Mesenchymal stem cell (in vitro differentiated cells and primary cell): Measurements from ENCODE around the gene HORMAD2.

Experiments used
- DNase-seq: peaks from one replicate; pipeline ENCODE4 v3.0.0-alpha.2; 2013
- H2AFZ ChIP-seq: one replicate; pipeline ENCODE4 v1.6.1; 2013; ENCODE audit warnings: low read depth, mild to moderate bottlenecking, control low read depth, inconsistent platforms, low read length, moderate library complexity
- H2AK5ac ChIP-seq: 2 replicates; pipeline ENCODE4 v1.6.1; 2013; ENCODE audit warnings: low read length, moderate library complexity, mild to moderate bottlenecking, inconsistent platforms; ENCODE audit not compliant: severe bottlenecking
- H2BK120ac ChIP-seq: one replicate; pipeline ENCODE4 v1.6.1; 2013; ENCODE audit warnings: low read depth, mild to moderate bottlenecking, inconsistent platforms, low read length, moderate library complexity
- H2BK12ac ChIP-seq, 2 experiments: one replicate each; pipeline ENCODE4 v1.6.1; 2013; ENCODE audit warnings: inconsistent platforms in 2 of 2, low read length in 2 of 2, mild to moderate bottlenecking in 2 of 2, moderate library complexity in 2 of 2, control low read depth in 1 of 2
- H2BK15ac ChIP-seq: one replicate; pipeline ENCODE4 v1.6.1; 2013; ENCODE audit warnings: mild to moderate bottlenecking, low read depth, inconsistent platforms; ENCODE audit not compliant: poor library complexity, severe bottlenecking
- H2BK5ac ChIP-seq: 2 replicates; pipeline ENCODE4 v1.6.1; 2013; ENCODE audit warnings: low read depth, mild to moderate bottlenecking, low read length, control low read depth, inconsistent platforms; ENCODE audit not compliant: poor library complexity, severe bottlenecking
- H3K14ac ChIP-seq, 2 experiments: one replicate each; pipeline ENCODE4 v1.6.1; 2013; ENCODE audit warnings: inconsistent platforms in 2 of 2, low read length in 2 of 2, control low read depth in 1 of 2, mild to moderate bottlenecking in 1 of 2, moderate library complexity in 1 of 2
- H3K18ac ChIP-seq, 2 experiments: one replicate each; pipeline ENCODE4 v1.6.1; 2013; ENCODE audit warnings: inconsistent platforms in 2 of 2, low read length in 2 of 2, control low read depth in 1 of 2, low read depth in 1 of 2, mild to moderate bottlenecking in 1 of 2
- H3K23ac ChIP-seq, 2 experiments: one replicate each; pipeline ENCODE4 v1.6.1; 2013; ENCODE audit warnings: inconsistent platforms in 2 of 2, low read length in 2 of 2, mild to moderate bottlenecking in 2 of 2, moderate library complexity in 2 of 2, control low read depth in 1 of 2
- H3K27ac ChIP-seq: 2 replicates; pipeline ENCODE4 v1.5.1; 2013; ENCODE audit warnings: mild to moderate bottlenecking, moderate library complexity, low read length, control low read depth, inconsistent platforms; ENCODE audit not compliant: poor library complexity, severe bottlenecking
- H3K27me3 ChIP-seq, 2 experiments: 2 replicates each; pipeline versions ENCODE4 v1.6.1 to v1.7.0; 2013; ENCODE audit warnings: low read length in 2 of 2, mild to moderate bottlenecking in 2 of 2, moderate library complexity in 2 of 2, control low read depth in 1 of 2, inconsistent platforms in 1 of 2; ENCODE audit not compliant: control insufficient read depth in 1 of 2, insufficient read depth in 1 of 2
- H3K36me3 ChIP-seq, 2 experiments: 2 replicates each; pipeline versions ENCODE4 v1.6.1 to v1.7.0; 2013; ENCODE audit warnings: low read length in 2 of 2, control low read depth in 1 of 2, inconsistent platforms in 1 of 2, low read depth in 1 of 2, mild to moderate bottlenecking in 1 of 2; ENCODE audit not compliant: insufficient read depth in 2 of 2, control insufficient read depth in 1 of 2
- H3K4ac ChIP-seq, 2 experiments: one replicate each; pipeline ENCODE4 v1.6.1; 2013; ENCODE audit warnings: inconsistent platforms in 2 of 2, low read length in 2 of 2, mild to moderate bottlenecking in 2 of 2, moderate library complexity in 2 of 2, control low read depth in 1 of 2, low read depth in 1 of 2
- H3K4me1 ChIP-seq: 2 replicates; pipeline ENCODE4 v1.6.1; 2013; ENCODE audit warnings: low read depth, low read length, control low read depth; ENCODE audit not compliant: control insufficient read depth, insufficient read depth
- H3K4me2 ChIP-seq: 2 replicates; pipeline ENCODE4 v1.6.1; 2013; ENCODE audit warnings: low read length, mild to moderate bottlenecking, inconsistent platforms; ENCODE audit not compliant: poor library complexity, severe bottlenecking
- H3K4me3 ChIP-seq, 2 experiments: 2 replicates each; pipeline versions ENCODE4 v1.5.1 to v1.7.0; 2013; ENCODE audit warnings: low read length in 2 of 2, mild to moderate bottlenecking in 2 of 2, control low read depth in 1 of 2, low read depth in 1 of 2; ENCODE audit not compliant: insufficient read depth in 1 of 2
- H3K79me1 ChIP-seq: replicated peaks from 2 replicates; pipeline ENCODE4 v1.6.1; 2013; ENCODE audit warnings: mild to moderate bottlenecking, control low read depth, low read length, inconsistent platforms; ENCODE audit not compliant: poor library complexity, severe bottlenecking
- H3K9ac ChIP-seq: 2 replicates; pipeline ENCODE4 v1.7.0; 2013; ENCODE audit warnings: mild to moderate bottlenecking, low read length, moderate library complexity
- H3K9me3 ChIP-seq: 2 replicates; pipeline ENCODE4 v1.7.0; 2013; ENCODE audit warnings: mild to moderate bottlenecking, low read length; ENCODE audit not compliant: control insufficient read depth
- H4K8ac ChIP-seq: one replicate; pipeline ENCODE4 v1.6.1; 2013; ENCODE audit warnings: inconsistent platforms, mild to moderate bottlenecking, low read length, moderate library complexity
- H4K91ac ChIP-seq: one replicate; pipeline ENCODE4 v1.6.1; 2013; ENCODE audit warnings: mild to moderate bottlenecking, low read length, inconsistent platforms
- WGBS: methylation state at CpG from one replicate; pipeline ENCODE4 v1.1.7; 2013; ENCODE audit warnings: mixed read lengths; 5-methylcytosine and 5-hydroxymethylcytosine counted together

HORMAD2 gene

DNA sequence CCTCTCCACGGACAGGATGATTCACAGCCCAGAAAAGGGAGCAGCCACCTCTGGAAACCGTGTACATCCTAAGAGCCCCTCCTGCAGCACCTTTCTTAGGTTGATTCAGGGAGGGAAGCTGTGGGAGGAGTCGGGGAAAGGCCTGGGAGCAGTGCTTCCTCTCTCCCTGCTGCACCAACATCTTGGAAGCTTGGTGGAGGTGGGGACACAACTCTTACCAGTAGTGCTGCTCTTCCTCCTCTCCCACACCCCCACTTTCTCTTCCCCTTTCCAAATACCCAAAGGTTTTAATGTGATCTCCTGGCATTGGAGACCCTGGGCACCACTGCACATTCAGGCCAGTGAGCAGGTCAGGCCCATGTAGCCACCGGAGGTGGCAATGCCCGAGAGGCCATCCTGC, 46.4 kb upstream of the HORMAD2 start:
- Histone ChIP-seq H3K18ac (no peak overlapping the region), H3K27ac (no peak overlapping the region), H3K79me1 (peaks cover 2% of the 10 kb centered on the region), H4K8ac (no peak overlapping the region), H2BK5ac (no peak overlapping the region), H3K14ac (no peak overlapping the region), H3K27me3 (no peaks in the 10 kb centered on the region), H3K23ac (no peak overlapping the region), H2BK15ac (no peak overlapping the region), H3K9me3 (no peaks in the 10 kb centered on the region), H3K36me3 (peaks cover 7 to 21% of the 10 kb centered on the region in 2 experiments), H3K4me2 (no peak overlapping the region), H2BK120ac (no peak overlapping the region), H3K4ac (no peak overlapping the region), H4K91ac (no peak overlapping the region), H3K9ac (no peak overlapping the region), H2AK5ac (no peak overlapping the region), H2AFZ (no peak overlapping the region), H3K4me3 (no peak overlapping the region), H3K4me1 (peaks cover 17% of the 10 kb centered on the region), H2BK12ac (no peak overlapping the region)
- 96% methylated on average over 2 of the region's 5 CpGs for WGBS
- DNase-seq: no peak

DNA sequence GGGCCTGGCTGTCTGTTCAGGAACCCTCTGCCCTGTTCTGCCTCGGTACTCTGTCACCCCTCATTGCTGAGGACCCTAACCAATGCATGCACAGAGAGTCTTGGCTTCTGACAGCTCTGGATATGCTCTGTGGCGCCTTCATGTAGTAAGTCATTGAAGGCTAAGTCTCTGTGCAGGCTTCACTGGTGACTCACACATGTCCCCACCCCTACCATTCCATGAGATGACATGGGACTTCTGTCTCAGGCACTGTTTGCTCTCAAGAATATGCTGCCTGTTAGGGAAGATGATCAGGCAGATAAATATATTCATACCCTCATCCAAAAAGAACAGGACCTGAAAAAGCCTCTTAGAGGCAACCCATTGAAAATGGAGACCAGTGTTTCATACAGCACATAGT, 43.6 kb upstream of the HORMAD2 start:
- Histone ChIP-seq H3K23ac (no peak overlapping the region), H2AFZ (no peak overlapping the region), H3K36me3 (peaks cover 0 to 13% of the 10 kb centered on the region in 2 experiments), H3K4ac (no peak overlapping the region), H4K8ac (no peak overlapping the region), H2BK5ac (no peak overlapping the region), H3K18ac (no peak overlapping the region), H2BK15ac (no peak overlapping the region), H3K9ac (no peak overlapping the region), H3K27ac (no peak overlapping the region), H2BK12ac (no peak overlapping the region), H3K4me1 (peaks cover 18% of the 10 kb centered on the region), H3K27me3 (no peaks in the 10 kb centered on the region), H3K14ac (no peak overlapping the region), H2AK5ac (no peak overlapping the region), H3K4me3 (no peak overlapping the region), H2BK120ac (no peak overlapping the region), H3K9me3 (no peaks in the 10 kb centered on the region), H4K91ac (no peak overlapping the region), H3K4me2 (no peak overlapping the region), H3K79me1 (no peaks in the 10 kb centered on the region)
- peak; percentile 54 for DNase-seq
- 82% methylated on average over 2 of the region's 2 CpGs for WGBS

DNA sequence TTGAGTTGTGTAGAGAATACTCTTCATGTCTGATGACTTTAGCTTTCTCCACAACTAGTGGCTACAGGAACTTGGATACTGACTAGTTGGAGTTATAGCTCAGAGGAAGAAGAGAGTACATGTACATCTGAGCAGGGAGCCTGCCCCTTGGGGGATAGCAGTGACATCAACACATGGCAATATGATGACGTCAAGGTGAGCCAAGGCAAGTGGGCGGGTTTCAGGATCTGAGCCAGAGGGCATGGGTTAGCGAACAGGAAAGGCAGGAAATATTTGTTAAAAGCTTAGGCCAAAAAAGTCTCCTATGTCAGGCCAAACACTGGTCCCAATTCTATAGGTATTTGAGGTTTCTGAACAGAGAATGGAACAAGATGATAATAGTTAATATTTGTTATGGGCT, 42.0 kb upstream of the HORMAD2 start:
- Histone ChIP-seq H2AFZ (no peak overlapping the region), H4K91ac (no peak overlapping the region), H3K4ac (no peak overlapping the region), H4K8ac (no peak overlapping the region), H3K27me3 (no peaks in the 10 kb centered on the region), H3K23ac (no peak overlapping the region), H2AK5ac (no peak overlapping the region), H3K18ac (no peak overlapping the region), H3K9ac (peak overlapping the region; percentile 24), H2BK5ac (no peak overlapping the region), H3K14ac (no peak overlapping the region), H2BK15ac (no peak overlapping the region), H2BK120ac (no peak overlapping the region), H3K9me3 (no peaks in the 10 kb centered on the region), H3K4me2 (no peak overlapping the region), H2BK12ac (no peak overlapping the region), H3K27ac (peak overlapping the region; percentile 3), H3K4me3 (no peak overlapping the region), H3K79me1 (no peaks in the 10 kb centered on the region), H3K4me1 (peaks cover 23% of the 10 kb centered on the region), H3K36me3 (peaks cover 0 to 10% of the 10 kb centered on the region in 2 experiments)
- WGBS: 79% methylated on average over 3 of the region's 3 CpGs
- DNase-seq: peak; percentile 32

DNA sequence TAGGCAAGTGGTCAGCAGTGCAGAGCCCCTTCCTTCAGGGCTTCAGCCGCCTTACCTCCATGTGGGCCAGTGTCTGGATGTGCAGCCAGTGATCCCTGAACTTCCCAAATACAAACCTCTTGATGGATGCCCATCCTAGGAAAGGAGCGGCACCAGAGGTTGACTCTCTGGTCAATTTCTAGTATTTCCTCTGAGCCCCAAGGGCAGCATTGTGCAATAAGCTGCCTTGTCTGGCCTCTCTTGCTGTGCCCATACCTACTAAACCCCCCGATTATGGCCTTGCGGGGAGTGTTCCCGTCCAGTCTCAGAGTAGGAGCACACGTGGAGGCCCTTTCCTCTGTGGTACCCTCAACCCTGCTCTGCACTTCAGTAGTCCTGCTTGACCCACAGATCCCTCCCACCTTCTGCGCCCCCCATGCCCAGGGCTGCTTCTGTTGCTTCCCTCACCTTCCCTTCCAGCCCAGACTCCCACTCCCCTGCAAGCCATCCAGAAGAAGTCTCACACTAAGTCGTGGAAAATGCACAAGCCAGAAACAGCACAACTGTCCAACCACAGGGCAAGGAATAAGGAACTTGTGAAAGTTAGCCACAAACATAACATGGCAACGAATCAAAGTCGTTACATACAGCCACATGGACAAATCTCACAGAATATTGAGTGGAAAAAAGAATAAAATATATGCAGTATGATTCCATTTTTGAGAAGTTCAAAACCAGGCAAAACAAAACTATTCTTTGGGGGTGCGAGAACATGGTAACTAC, 39.6 kb upstream of the HORMAD2 start:
- Histone ChIP-seq H3K4me2 (no peak overlapping the region), H3K27me3 (no peaks in the 10 kb centered on the region), H3K14ac (no peak overlapping the region), H3K18ac (no peak overlapping the region), H3K27ac (no peak overlapping the region), H3K9ac (no peak overlapping the region), H3K23ac (no peak overlapping the region), H3K79me1 (no peaks in the 10 kb centered on the region), H2BK12ac (no peak overlapping the region), H2BK120ac (no peak overlapping the region), H2BK15ac (no peak overlapping the region), H2BK5ac (no peak overlapping the region), H3K36me3 (peaks cover 0 to 4% of the 10 kb centered on the region in 2 experiments), H2AK5ac (peak overlapping the region; percentile 66), H3K4me1 (peaks cover 25% of the 10 kb centered on the region), H3K4ac (no peak overlapping the region), H3K4me3 (no peak overlapping the region), H4K91ac (no peak overlapping the region), H3K9me3 (no peaks in the 10 kb centered on the region), H4K8ac (no peak overlapping the region), H2AFZ (no peak overlapping the region)
- no peak for DNase-seq
- 93% methylated on average over 9 of the region's 11 CpGs for WGBS
